SK-N-MC (cell line): ENCODE measurements around the gene KCTD16.

ENCODE experiments used
- EZH2 ChIP-seq: fragments of 200-600 bp; sonication (generic); IDR thresholded peaks from one replicate; pipeline ENCODE4 v1.6.1; 2017; ENCODE audit warnings: antibody characterized with exemption
- POLR2AphosphoS5 ChIP-seq: IDR thresholded peaks from 2 replicates; pipeline ENCODE4 v1.6.1; 2012; ENCODE audit warnings: mild to moderate bottlenecking, low read depth, low read length, borderline replicate concordance

DNA sequence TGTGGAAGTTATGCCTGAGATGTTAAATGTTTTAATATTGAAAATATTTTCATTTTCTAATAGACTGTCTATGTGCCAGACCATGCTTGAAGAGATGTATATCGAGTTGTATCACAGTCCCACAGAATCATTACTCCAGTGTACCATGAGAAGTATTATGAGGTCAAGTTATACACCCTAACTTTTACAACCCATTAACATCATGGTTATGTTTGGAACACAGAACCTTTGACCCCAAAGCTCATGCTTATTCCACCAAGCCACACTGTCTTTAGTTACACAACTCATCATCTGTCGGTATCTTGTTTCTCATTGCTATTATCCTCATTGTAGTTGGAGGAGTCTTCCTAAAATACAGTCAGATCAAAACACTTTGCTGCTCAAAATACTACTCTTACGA, 248.0 kb downstream of the KCTD16 start:
- TF ChIP-seq POLR2AphosphoS5, result no peak
- no peak for TF ChIP-seq EZH2
